ENCODE results near the gene BATF.

BATF gene

DNA sequence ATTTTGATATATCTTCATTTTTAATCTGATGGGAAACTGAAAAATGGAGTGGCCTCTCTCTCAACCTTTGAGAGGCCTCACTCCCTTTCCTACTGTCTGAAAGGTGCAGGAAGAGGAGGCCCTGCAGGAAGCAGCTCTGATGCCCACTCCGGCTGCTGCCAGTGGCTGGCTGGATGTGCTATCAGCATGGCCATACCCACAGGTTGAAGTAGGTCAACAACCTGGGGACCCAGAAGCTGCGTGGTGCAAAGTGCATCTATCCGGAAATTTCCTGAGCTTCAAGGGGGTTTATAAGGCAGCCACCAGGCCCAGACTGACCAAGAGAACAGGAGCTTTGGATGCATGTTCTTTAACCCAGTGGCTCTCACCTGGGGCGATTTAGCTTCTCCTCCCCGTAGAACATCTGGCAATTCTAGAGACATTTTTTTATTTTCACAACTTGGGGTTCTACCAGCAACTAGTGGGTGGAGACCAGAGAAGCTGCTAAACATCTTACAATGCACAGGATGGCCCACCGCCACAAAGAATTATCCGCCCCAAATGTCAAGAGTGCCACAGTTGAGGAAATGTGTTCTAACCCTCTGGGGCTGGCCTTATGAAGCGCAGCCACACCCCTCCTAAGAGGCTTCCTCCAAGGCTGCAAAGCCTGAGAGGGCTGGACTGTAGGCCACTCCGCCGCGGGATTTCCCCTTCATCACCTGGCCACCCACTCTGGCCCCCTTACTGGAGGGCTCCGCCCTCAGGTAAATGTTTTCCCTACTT is 8.2 kb upstream of the BATF start:
- no peak overlapping the region for H3K4me3 ChIP-seq (ENCODE audit: low read depth, low read length)
- DNase-seq (ENCODE audit: low read depth, low spot score) = no peak
- TF ChIP-seq CTCF (IDR thresholded peaks at IDR 0.05; ENCODE audit: low read depth, low read length) = no peak
- in situ Hi-C loops (cut with HindIII; ENCODE audit: low sequenced_read_pairs) = no loop called here

DNA sequence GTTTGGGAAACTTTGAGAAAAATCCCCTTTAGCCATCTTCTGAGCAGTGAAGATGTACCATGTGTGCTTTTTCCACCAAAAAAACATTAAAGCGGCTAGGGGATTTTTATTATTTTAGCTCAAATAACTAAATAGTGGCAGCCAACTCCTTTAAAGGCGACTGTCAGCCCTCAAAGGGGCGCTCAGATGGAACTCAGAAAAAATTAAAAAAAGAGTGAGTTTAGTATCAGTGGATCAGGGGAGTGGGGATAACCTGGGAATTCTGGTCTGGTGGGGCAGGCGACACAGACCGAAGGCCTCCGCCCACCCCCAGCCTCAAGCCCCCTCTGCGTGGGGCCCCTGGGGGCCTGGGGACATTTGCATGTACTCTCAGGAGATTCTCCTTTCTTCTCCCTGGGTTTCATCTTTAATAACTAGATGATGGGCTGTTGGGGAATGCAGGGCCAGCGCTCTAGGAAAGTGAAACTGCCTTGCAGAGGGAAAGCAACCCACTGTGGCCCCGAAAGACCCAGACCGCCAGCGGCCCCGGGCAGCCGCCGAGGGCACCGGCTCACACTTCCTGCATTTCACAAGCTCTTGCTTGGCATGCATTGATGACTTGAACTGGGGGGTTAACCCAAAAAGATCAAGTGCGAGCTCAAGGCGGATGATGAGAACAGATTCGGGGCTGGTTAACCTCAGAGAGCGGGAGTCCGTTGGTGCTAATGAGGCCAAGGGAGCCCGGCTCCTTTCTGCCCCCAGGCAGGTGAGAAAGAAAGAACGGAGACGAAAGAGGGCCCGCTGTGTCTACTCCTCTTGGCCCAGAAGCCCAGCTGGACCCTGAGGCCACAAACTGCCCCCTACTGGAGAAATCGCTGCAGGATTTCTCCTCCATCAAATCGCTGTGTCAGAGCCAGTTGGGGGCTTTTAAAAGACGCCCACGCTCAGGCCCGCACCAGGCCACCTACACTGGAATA is 7.3 kb upstream of the BATF start:
- TF ChIP-seq CTCF (IDR thresholded peaks at IDR 0.05; ENCODE audit: low read depth, low read length) = no peak
- peak; percentile 15 for DNase-seq (ENCODE audit: low read depth, low spot score)
- in situ Hi-C loops (cut with HindIII; ENCODE audit: low sequenced_read_pairs) = no loop called here
- H3K4me3 ChIP-seq (ENCODE audit: low read depth, low read length) = peak overlapping the region; percentile 18

DNA sequence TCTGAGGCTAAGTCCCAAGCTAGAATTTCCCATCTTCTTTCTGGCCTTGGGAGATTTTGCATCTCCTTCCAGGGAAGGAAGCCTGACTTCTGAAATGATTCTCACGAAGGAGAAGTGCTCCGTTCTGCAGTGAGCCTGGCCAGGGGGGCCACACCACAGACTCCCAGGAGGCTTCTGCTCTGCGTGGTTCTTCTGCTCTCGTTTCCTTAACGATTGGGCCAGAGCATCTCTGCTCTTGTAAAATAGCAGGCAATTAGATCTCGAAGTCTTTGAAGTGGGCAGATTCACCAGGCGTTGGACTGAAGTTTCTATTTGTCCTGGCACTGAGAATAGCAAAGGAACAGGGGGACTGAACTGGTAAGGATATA is 6.7 kb upstream of the BATF start:
- in situ Hi-C loops (cut with HindIII; ENCODE audit: low sequenced_read_pairs) = no loop called here
- no peak overlapping the region for H3K4me3 ChIP-seq (ENCODE audit: low read depth, low read length)
- no peak for DNase-seq (ENCODE audit: low read depth, low spot score)
- TF ChIP-seq CTCF (IDR thresholded peaks at IDR 0.05; ENCODE audit: low read depth, low read length) = no peak

GRCh38 chr14:75518625-75519024 is 3.6 kb upstream of the BATF start:
- no peak overlapping the region for H3K4me3 ChIP-seq (ENCODE audit: low read depth, low read length)
- no peak for DNase-seq (ENCODE audit: low read depth, low spot score)
- in situ Hi-C loops (cut with HindIII; ENCODE audit: low sequenced_read_pairs) = no loop called here

GRCh38 chr14:75519394-75519793 is 2.9 kb upstream of the BATF start:
- in situ Hi-C loops (cut with HindIII; ENCODE audit: low sequenced_read_pairs) = no loop called here
- no peak for DNase-seq (ENCODE audit: low read depth, low spot score)
- TF ChIP-seq CTCF (IDR thresholded peaks at IDR 0.05; ENCODE audit: low read depth, low read length) = no peak
- no peak overlapping the region for H3K4me3 ChIP-seq (ENCODE audit: low read depth, low read length)

More at GRCh38 chr14:75518625-75519024, 3.6 kb upstream of the BATF start:
- peak; percentile 32 for TF ChIP-seq CTCF (IDR thresholded peaks at IDR 0.05; ENCODE audit: low read depth, low read length)

GRCh38 chr14:75519826-75520728 is 2.2 kb upstream of the BATF start:
- no peak overlapping the region for H3K4me3 ChIP-seq (ENCODE audit: low read depth, low read length)
- in situ Hi-C loops (cut with HindIII; ENCODE audit: low sequenced_read_pairs) = no loop called here
- no peak for DNase-seq (ENCODE audit: low read depth, low spot score)
- no peak for TF ChIP-seq CTCF (IDR thresholded peaks at IDR 0.05; ENCODE audit: low read depth, low read length)

Measured in astrocyte of the spinal cord (primary cell).